Measurements from ENCODE around the gene ZNF280D. TPM values are rescaled to one million over a fixed set of nuclear protein-coding genes. Genes with fewer than 3 reads are reported as not detected.

Gene ZNF280D
- total and polyA plus RNA-seq, 2 of the 4 experiments (the other 2 are of a cell fraction), result 8.3 to 21.0 TPM

DNA sequence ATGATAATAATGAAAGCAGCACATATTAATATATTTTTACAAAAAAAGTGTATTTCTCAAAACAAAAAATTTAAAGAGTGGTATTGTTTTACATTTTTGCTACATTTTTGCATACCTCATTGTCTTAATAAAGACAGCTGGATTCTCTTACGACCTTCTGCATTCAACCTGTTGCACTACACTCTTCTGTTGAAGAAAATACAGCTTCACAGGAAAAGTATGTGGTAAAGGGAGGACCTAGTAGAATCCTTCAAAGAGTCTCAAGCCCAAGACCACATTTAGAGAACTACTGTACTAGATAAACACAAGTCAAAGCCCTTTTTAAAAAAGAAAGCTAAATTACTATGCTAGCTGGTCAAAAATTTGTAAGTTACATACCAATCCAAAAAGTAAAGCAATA, 7.9 kb downstream of the ZNF280D start:
- no peak overlapping the region for H2BK20ac ChIP-seq (ENCODE audit: low read depth, low read length)
- ATAC-seq (ENCODE audit: low read depth), result no peak
- DNase-seq, result no peak
- H3K9ac ChIP-seq (ENCODE audit: low read depth, low read length), result no peak overlapping the region
- no peak overlapping the region for H2AK9ac ChIP-seq (replicated peaks; ENCODE audit: low read depth, low read length, poor library complexity)
- no peak overlapping the region for H3K56ac ChIP-seq (ENCODE audit: extremely low read depth, insufficient read depth, low read length)
- H2AK5ac ChIP-seq (ENCODE audit: low read depth, low read length), result no peak overlapping the region
- peaks cover 12 to 71% of the 10 kb centered on the region in 2 experiments for H3K79me1 ChIP-seq (ENCODE audit: low read depth in 1 of 2, low read length in 2 of 2)
- H2AFZ ChIP-seq (replicated peaks; ENCODE audit: low read length, poor library complexity), result no peak overlapping the region
- no peak overlapping the region for H3K4me2 ChIP-seq (ENCODE audit: low read depth, low read length)
- dilution Hi-C loops (cut with HindIII; ENCODE audit: low sequenced_read_pairs, unreplicated experiment) (no loop called here), in situ Hi-C loops (cut with MboI; ENCODE audit: low sequenced_read_pairs) (no loop called here), intact Hi-C loops (cut with micrococcal nuclease) (no loop called here)
- H3K4me1 ChIP-seq (ENCODE audit: control insufficient read depth, insufficient read depth, low read length), result no peaks in the 10 kb centered on the region
- H3K4me3 ChIP-seq (ENCODE audit: insufficient read depth, low read depth, low read length), result no peak overlapping the region
- H4K91ac ChIP-seq (ENCODE audit: insufficient read depth, low read depth, low read length), result no peak overlapping the region
- BruUV-seq (replicated peaks), result no TSS peak
- H2BK15ac ChIP-seq (ENCODE audit: low read depth, low read length), result no peak overlapping the region
- H4K5ac ChIP-seq (ENCODE audit: low read depth, low read length), result no peak overlapping the region
- H3K9me3 ChIP-seq (ENCODE audit: control insufficient read depth, insufficient read depth, low read length), result no peaks in the 10 kb centered on the region
- H4K20me1 ChIP-seq (ENCODE audit: insufficient read depth, low read length), result peaks cover 2% of the 10 kb centered on the region; the same call in 1 of the 2 replicates
- H2BK120ac ChIP-seq (ENCODE audit: low read depth, low read length), result no peak overlapping the region
- no peak overlapping the region for H2BK5ac ChIP-seq (ENCODE audit: low read depth, low read length, poor library complexity, severe bottlenecking)
- no peak overlapping the region for H3K18ac ChIP-seq (ENCODE audit: low read depth, low read length)
- ChIA-PET CTCF (no interaction called here), POLR2A (ENCODE audit: unreplicated experiment) (interaction anchor here (0.6 kb wide), 1 partner anchor 199 kb away, joined by 3 read pairs; no protein-coding TSS in a partner anchor)
- peaks cover 4% of the 10 kb centered on the region; the same call in 1 of the 2 replicates for H3K36me3 ChIP-seq (ENCODE audit: control insufficient read depth, insufficient read depth, low read length)
- H4K8ac ChIP-seq (ENCODE audit: low read depth in 2 of 2, low read length in 2 of 2), result no peak overlapping the region
- WGBS, 2 experiments (ENCODE audit: extremely low coverage in 2 of 2, insufficient read length in 1 of 2), result no CpG with 5 or more reads among the region's 1 CpG
- no peak overlapping the region for H3K14ac ChIP-seq (replicated peaks; ENCODE audit: low read depth, low read length)
- no peaks in the 10 kb centered on the region for H3K9me1 ChIP-seq (ENCODE audit: insufficient read depth, low read length)
- TF ChIP-seq RAD21 (IDR thresholded peaks at IDR 0.05; ENCODE audit: low read length), result no peak
- no peak for TF ChIP-seq NFE2L2 (IDR thresholded peaks at IDR 0.05; ENCODE audit: low read depth, low read length)
- no peak for TF ChIP-seq CHD1 (IDR thresholded peaks at IDR 0.05; ENCODE audit: low read depth, low read length)
- no peak for TF ChIP-seq CEBPB (IDR thresholded peaks at IDR 0.05; ENCODE audit: low read depth, low read length)
- TF ChIP-seq MAFK (IDR thresholded peaks at IDR 0.05; ENCODE audit: low read depth, low read length), result no peak
- TF ChIP-seq FOS (IDR thresholded peaks at IDR 0.05; ENCODE audit: low read depth, low read length), result no peak
- no peak for TF ChIP-seq BHLHE40 (IDR thresholded peaks at IDR 0.05; ENCODE audit: low read depth, low read length)
- TF ChIP-seq, protein P1, sequence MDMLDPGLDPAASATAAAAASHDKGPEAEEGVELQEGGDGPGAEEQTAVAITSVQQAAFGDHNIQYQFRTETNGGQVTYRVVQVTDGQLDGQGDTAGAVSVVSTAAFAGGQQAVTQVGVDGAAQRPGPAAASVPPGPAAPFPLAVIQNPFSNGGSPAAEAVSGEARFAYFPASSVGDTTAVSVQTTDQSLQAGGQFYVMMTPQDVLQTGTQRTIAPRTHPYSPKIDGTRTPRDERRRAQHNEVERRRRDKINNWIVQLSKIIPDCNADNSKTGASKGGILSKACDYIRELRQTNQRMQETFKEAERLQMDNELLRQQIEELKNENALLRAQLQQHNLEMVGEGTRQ (IDR thresholded peaks at IDR 0.05; ENCODE audit: low read depth, low read length), result no peak
- no peaks in the 10 kb centered on the region for H3K27me3 ChIP-seq (ENCODE audit: control insufficient read depth, insufficient read depth, low read length)
- H3K4ac ChIP-seq (ENCODE audit: low read depth, low read length), result no peak overlapping the region
- H3K27ac ChIP-seq (ENCODE audit: insufficient read depth, low read length), result no peak overlapping the region
- H3K23ac ChIP-seq (ENCODE audit: low read depth, low read length), result no peak overlapping the region
